Left hindlimb (tissue), 1 donor: ENCODE measurements around the gene HACE1.
"Not testable (repeated sequence)": the region's sequence is repeated elsewhere in the genome, so short reads cannot be mapped to it uniquely, and the experiment has no call there.

Source experiments
- DNase-seq: peaks from one replicate; pipeline ENCODE4 v3.0.0-alpha.2; 2018

The HACE1 gene

GRCh38 chr6:104859225-104860146, at the start of gene HACE1:
Gene HACE1, minus strand, starts transcription at chr6:104859919. Its CDS starts 277 bp downstream, at chr6:104859642.
- DNase-seq = peak; percentile 94

- no peak for DNase-seq
Measured at GRCh38 chr6:104908888-104909525, 49.3 kb upstream of the HACE1 start.

GRCh38 chr6:104908031-104908887, 48.5 kb upstream of the HACE1 start:
- no peak for DNase-seq

GRCh38 chr6:104898893-104899292, 39.2 kb upstream of the HACE1 start:
- not testable (repeated sequence) for DNase-seq

- DNase-seq = no peak
Measured at GRCh38 chr6:104896914-104897313, 37.2 kb upstream of the HACE1 start.

GRCh38 chr6:104888066-104888465, 28.3 kb upstream of the HACE1 start:
- no peak for DNase-seq

- peak; percentile 35 for DNase-seq
Measured at GRCh38 chr6:104887350-104887749, 27.6 kb upstream of the HACE1 start.

GRCh38 chr6:104885518-104886043, 25.9 kb upstream of the HACE1 start:
- DNase-seq = no peak

- DNase-seq = no peak
Measured at GRCh38 chr6:104884867-104885517, 25.3 kb upstream of the HACE1 start.

GRCh38 chr6:104881964-104882668, 22.4 kb upstream of the HACE1 start:
- no peak for DNase-seq

- DNase-seq = no peak
Measured at GRCh38 chr6:104862456-104862855, 2.7 kb upstream of the HACE1 start.

- no peak for DNase-seq
Measured at GRCh38 chr6:104860221-104860620, 502 bp upstream of the HACE1 start.

GRCh38 chr6:104858642-104859041, 1.1 kb downstream of the HACE1 start:
- no peak for DNase-seq

- DNase-seq = no peak
Measured at GRCh38 chr6:104855507-104855906, 4.2 kb downstream of the HACE1 start.

GRCh38 chr6:104847721-104848120, 12.0 kb downstream of the HACE1 start:
- not testable (repeated sequence) for DNase-seq

GRCh38 chr6:104843229-104843628, 16.5 kb downstream of the HACE1 start:
- no peak for DNase-seq

- no peak for DNase-seq
Measured at GRCh38 chr6:104837158-104837557, 22.6 kb downstream of the HACE1 start.

- not testable (repeated sequence) for DNase-seq
Measured at GRCh38 chr6:104836479-104837020, 23.2 kb downstream of the HACE1 start.

GRCh38 chr6:104835782-104836181, 23.9 kb downstream of the HACE1 start:
- DNase-seq = no peak

GRCh38 chr6:104829183-104829958, 30.3 kb downstream of the HACE1 start:
- DNase-seq = no peak
